Motor neuron (in vitro differentiated cells): ENCODE data around the gene BCL2L11. TPM values are rescaled to one million over a fixed set of nuclear protein-coding genes. Genes with fewer than 3 reads are reported as not detected.

Experiments
- ATAC-seq, 8 experiments: fragments of 200-7000 bp; cut with Tn5 transposase; replicated peaks in 6 of 8; 2 replicates each; pipeline ENCODE4 v1.8.0; 2021; ENCODE audit warnings: mild to moderate bottlenecking in 8 of 8, moderate library complexity in 8 of 8
- H3K27ac ChIP-seq, 2 donors: fragments of 250-450 bp; sonication (Bioruptor Pico); 2 replicates each; pipeline ENCODE4 v1.9.0; 2021; ENCODE audit warnings: antibody characterized with exemption in 2 of 2, mild to moderate bottlenecking in 2 of 2, moderate library complexity in 1 of 2
- H3K4me1 ChIP-seq, 2 donors: fragments of 250-450 bp; sonication (Bioruptor Pico); replicated peaks in 1 of 2; 2 replicates each; pipeline ENCODE4 v1.6.1; 2021; ENCODE audit warnings: antibody characterized with exemption in 2 of 2, mild to moderate bottlenecking in 2 of 2, moderate library complexity in 1 of 2
- H3K4me3 ChIP-seq, 5 donors: fragments of 250-450 bp; sonication (Bioruptor Pico); 2 replicates each; pipeline ENCODE4 v1.9.0; 2021; ENCODE audit warnings: antibody characterized with exemption in 5 of 5, mild to moderate bottlenecking in 5 of 5, moderate library complexity in 4 of 5
- WGBS, 10 experiments: fragments of 450-650 bp; shearing (Covaris generic); methylation state at CpG; one replicate each; pipeline ENCODE4 v1.0.0; 2022; 5-methylcytosine and 5-hydroxymethylcytosine counted together
- in situ Hi-C, 9 experiments: fragments of 400-800 bp; cut with MboI; loops; one replicate each; pipeline ENCODE4 v1.15.0; 2021; ENCODE audit warnings: low sequenced_read_pairs in 9 of 9, low pct_unique_long_range_greater_than_20kb in 2 of 9; ENCODE audit not compliant: unreplicated experiment in 9 of 9
- total RNA-seq, 8 experiments: library from RNA; unstranded; fragments of 300-600 nt; gene quantifications; 2 replicates each; pipeline versions ENCODE4 v1.2.3 to v1.2.4, GENCODE V29; 2022

BCL2L11 gene
- total RNA-seq, 8 experiments from 2014 or later = 2.4 to 13.1 (median 7.3) TPM

- H3K4me1 ChIP-seq = peaks cover 2 to 17% of the 10 kb centered on the region in 2 donors
- peak overlapping the region; percentile 57 to 86 (median 64) for H3K4me3 ChIP-seq
- no peak overlapping the region for H3K27ac ChIP-seq
- ATAC-seq = no peak
- WGBS, 10 experiments = 4 to 30% (median 8%) methylated on average over 2 to 14 of the region's 27 CpGs; no CpG with 5 or more reads in 6 of the 10 experiments
- in situ Hi-C loops = loop anchor here in 3 of 9 experiments (10.0 to 25.0 kb wide), 2 partner anchors 305 to 592 kb away; no protein-coding TSS in a partner anchor
These were observed 877 bp upstream of the BCL2L11 start for GRCh38 chr2:111119822-111120252.

DNA sequence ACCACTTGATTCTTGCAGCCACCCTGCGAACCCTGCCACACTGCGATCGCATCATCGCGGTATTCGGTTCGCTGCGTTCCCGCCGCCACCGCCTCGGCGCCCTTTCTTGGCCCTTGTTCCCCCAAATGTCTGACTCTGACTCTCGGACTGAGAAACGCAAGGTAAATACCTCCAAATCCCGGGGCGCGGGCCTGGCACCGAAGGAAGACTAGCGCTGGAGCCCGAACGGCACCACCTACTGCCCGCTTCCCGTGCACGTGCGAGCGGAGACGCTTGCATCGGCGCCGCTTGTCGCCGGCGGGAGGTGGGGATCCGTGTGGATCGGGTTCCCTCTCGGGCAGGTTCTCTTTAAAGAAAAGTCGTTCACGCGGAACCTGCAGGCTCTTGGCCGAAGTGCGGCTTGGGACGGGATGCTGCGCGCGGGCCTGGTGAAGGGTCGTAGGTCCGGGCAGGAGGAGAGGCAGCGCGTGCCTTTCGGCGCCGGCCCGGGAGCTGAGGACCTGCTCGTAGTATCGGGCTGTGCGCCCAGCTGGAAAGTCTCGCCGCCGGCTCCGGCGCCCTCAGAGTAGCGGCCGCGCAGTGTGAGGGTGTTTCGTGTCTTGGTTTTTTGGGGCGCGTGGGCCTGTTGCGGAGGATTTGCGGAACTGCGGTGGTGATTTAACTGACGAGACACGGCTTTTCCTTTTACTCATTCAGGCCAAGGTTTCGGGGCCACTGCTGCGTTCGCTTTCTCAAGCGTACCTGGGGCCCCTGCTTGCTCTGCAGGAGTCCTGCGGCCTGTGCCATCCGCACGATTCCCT lies 514 bp downstream of the BCL2L11 start:
- in situ Hi-C loops = loop anchor here in 3 of 9 experiments (25.0 kb wide), 1 partner anchor 591 kb away; no protein-coding TSS in a partner anchor
- 0 to 5% (median 1%) methylated on average over 1 to 27 of the region's 80 CpGs; no CpG with 5 or more reads in 2 of the 10 experiments for WGBS, 10 experiments
- H3K4me3 ChIP-seq = peak overlapping the region; percentile 57 to 86 (median 64)
- H3K27ac ChIP-seq = no peak overlapping the region
- peaks cover 2 to 17% of the 10 kb centered on the region in 2 donors for H3K4me1 ChIP-seq
- ATAC-seq = peak in 4 of 8 experiments; percentile 0 to 2 (median 1)

- Histone ChIP-seq H3K4me3 (peak overlapping the region; percentile 57 to 86 (median 64)), H3K27ac (no peak overlapping the region), H3K4me1 (peaks cover 2 to 17% of the 10 kb centered on the region in 2 donors)
- in situ Hi-C loops = loop anchor here in 3 of 9 experiments (25.0 kb wide), 1 partner anchor 590 kb away; no protein-coding TSS in a partner anchor
- WGBS, 10 experiments = 0% methylated on average over 1 to 9 of the region's 93 CpGs; no CpG with 5 or more reads in 7 of the 10 experiments
- ATAC-seq = peak; percentile 57 to 67 (median 62)
These were observed 1.3 kb downstream of the BCL2L11 start for GRCh38 chr2:111121828-111122630.

DNA sequence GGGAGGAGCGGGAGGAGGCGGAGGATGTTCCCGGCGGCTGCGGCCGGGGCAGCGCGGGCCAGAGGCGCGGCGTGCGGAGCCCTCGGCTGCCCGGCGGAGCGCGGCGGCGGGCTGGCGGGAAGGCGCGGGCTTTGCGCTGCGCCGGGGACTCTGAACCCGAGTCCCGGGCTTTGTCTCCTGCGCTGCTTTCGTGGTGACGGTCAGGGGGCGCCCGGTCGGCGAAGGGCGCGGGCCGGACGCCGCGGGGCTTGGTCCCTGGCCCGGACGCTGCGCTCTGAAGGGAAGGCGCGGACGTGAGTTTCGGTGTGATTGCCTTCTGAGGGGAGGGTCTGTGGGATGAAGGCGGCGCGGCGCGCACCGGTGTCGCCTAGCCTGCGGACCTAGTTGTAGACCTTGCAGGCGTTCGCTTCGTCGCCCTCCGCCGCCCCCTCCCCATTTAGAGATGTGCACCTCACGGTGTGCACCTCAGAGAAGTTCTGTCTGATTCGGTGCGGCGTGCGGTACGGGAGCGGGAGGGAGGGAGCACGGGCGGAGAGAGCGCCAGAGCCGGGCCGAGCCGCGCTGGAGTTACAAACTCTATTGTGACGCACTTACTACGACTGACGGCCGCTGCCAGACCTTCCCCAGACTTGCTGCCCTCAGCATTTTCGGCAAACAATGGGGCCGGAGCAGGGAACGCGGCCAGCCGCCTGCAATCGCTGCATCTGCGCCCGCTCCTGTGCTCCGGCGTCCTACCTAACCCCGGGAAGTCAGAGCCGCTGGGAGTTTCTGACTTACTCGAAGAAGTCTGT lies 2.1 kb downstream of the BCL2L11 start:
- peak overlapping the region; percentile 57 to 86 (median 64) for H3K4me3 ChIP-seq
- peak; percentile 5 to 36 (median 12) for ATAC-seq
- in situ Hi-C loops = loop anchor here in 3 of 9 experiments (25.0 kb wide), 1 partner anchor 589 kb away; no protein-coding TSS in a partner anchor
- peaks cover 6 to 10% of the 10 kb centered on the region in 2 donors for H3K4me1 ChIP-seq
- WGBS, 10 experiments = 0 to 17% (median 0%) methylated on average over 1 to 15 of the region's 92 CpGs; no CpG with 5 or more reads in 4 of the 10 experiments
- peak overlapping the region; percentile 49 to 55 for H3K27ac ChIP-seq

GRCh38 chr2:111123751-111124150 lies 3.0 kb downstream of the BCL2L11 start:
- H3K4me3 ChIP-seq = peak overlapping the region; percentile 57 to 86 (median 64)
- H3K4me1 ChIP-seq = peaks cover 2 to 6% of the 10 kb centered on the region in 2 donors
- H3K27ac ChIP-seq = no peak overlapping the region
- ATAC-seq = no peak
- in situ Hi-C loops = loop anchor here in 3 of 9 experiments (25.0 kb wide), 1 partner anchor 589 kb away; no protein-coding TSS in a partner anchor
- WGBS, 10 experiments = 30 to 100% (median 61%) methylated on average over 1 to 4 of the region's 7 CpGs; no CpG with 5 or more reads in 2 of the 10 experiments

DNA sequence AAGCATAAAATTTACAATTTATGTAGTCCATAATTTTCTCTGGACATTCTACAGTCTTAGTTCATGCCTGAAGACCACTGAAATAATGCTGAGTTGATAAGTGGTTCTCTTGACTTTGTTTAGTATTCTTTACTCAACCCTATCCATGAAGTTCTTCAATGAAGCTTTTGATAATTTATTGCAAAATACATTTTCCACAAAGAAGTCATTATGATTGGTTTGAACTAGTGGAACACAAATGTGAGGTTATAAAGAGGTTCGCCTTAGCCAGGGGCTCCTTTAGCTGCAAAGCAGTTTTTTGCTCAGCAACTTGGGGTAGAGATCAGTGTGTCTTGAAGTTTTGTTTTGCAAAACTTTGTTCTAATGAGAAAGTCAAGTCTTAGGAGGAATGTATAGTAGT lies 5.9 kb downstream of the BCL2L11 start:
- Histone ChIP-seq H3K4me3 (no peak overlapping the region), H3K4me1 (peaks cover 2 to 6% of the 10 kb centered on the region in 2 donors), H3K27ac (no peak overlapping the region)
- in situ Hi-C loops = no loop called here
- no peak for ATAC-seq
- 40 to 100% (median 100%) methylated on average over 1 of the region's 1 CpG; no CpG with 5 or more reads in 2 of the 10 experiments for WGBS, 10 experiments

DNA sequence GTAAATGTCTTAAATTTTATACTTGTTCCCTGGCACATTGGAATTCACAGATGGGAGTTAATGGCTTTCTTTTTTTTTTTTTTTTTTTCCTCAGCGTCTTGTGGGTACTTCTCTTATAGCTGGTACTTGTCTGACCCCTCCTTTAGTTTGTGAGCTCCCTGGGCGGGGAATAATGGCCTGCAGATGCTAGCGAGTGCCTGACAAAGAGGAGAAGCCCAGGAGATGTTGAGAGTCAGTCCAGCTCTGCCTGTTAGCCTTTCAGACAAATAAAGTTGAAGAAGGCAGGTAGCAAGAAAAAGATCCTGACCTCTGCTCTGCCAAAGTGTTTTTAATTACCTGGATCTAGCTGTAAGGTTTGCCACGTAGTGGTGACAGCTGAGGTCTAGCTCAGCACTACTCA lies 6.6 kb downstream of the BCL2L11 start:
- WGBS, 10 experiments = 21 to 80% (median 53%) methylated on average over 1 to 4 of the region's 4 CpGs; no CpG with 5 or more reads in 3 of the 10 experiments
- peaks cover 2 to 6% of the 10 kb centered on the region in 2 donors for H3K4me1 ChIP-seq
- in situ Hi-C loops = no loop called here
- no peak overlapping the region for H3K27ac ChIP-seq
- no peak overlapping the region for H3K4me3 ChIP-seq
- ATAC-seq = no peak

DNA sequence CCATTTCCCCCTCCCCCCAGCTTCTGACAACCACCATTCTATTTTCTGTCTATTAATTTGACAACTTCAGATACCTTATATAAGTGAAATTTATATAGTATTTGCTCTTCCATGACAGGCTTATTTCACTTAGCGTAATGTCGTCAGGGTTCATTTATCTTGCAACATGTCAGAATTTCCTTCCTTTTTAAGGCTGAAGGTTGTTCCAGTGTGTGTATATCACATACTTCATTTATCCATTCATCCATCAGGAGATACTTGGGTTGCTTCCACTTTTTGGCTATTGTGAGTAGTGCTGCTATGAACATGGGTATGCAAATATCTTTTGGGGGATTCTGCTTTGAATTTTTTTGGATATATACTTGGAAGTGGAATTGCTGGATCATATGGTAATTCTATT lies 7.4 kb downstream of the BCL2L11 start:
- 89 to 100% (median 100%) methylated on average over 1 to 2 of the region's 2 CpGs; no CpG with 5 or more reads in 2 of the 10 experiments for WGBS, 10 experiments
- H3K4me1 ChIP-seq = peaks cover 2 to 6% of the 10 kb centered on the region in 2 donors
- H3K4me3 ChIP-seq = no peak overlapping the region
- no peak overlapping the region for H3K27ac ChIP-seq
- no peak for ATAC-seq
- in situ Hi-C loops = no loop called here

DNA sequence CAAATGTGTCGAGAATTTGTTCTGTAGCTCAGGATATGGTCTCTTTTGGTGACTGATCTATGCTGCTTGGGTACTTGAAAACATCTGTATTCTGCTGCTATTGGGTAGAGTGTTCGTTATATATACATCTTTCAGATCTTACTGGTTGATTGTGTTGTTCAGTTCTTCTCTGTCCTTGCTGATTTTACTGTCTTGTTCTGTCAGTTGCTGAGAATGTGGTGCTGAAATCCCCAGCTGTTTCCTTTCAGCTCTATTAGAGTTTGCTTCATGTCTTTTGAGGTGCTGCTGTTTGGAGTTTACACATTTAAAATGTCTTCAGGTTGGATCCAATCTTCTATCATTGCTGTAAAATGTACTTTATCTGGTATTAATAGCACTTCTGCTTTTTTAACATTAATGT lies 12.9 kb downstream of the BCL2L11 start:
- no peak for ATAC-seq
- in situ Hi-C loops = no loop called here
- Histone ChIP-seq H3K4me3 (no peak overlapping the region), H3K27ac (no peak overlapping the region), H3K4me1 (no peaks in the 10 kb centered on the region)
- WGBS, 10 experiments = 17 to 100% (median 94%) methylated on average over 1 to 2 of the region's 2 CpGs; no CpG with 5 or more reads in 1 of the 10 experiments

DNA sequence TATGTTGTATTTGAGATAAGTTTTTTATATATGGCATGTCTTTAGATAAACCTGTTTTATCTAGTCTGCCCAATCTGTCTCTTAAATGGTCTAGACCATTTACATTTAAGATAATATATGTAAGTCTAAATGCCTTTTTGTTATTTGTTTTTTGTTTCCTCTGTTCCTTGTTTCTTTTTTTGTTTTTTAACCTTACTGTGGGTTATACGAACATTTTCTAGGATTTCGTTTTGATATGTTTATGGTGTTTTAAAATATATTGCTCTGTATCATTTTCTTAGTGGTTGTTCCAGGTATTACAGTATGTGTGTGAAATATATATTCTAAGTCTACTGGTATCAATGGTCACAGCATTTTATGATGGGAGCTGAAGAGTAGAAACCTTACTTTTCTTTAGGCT lies 13.3 kb downstream of the BCL2L11 start:
- Histone ChIP-seq H3K4me3 (no peak overlapping the region), H3K27ac (no peak overlapping the region), H3K4me1 (no peaks in the 10 kb centered on the region)
- WGBS, 10 experiments = 85 to 100% (median 94%) methylated on average over 1 to 2 of the region's 2 CpGs; no CpG with 5 or more reads in 1 of the 10 experiments
- in situ Hi-C loops = no loop called here
- ATAC-seq = no peak

- in situ Hi-C loops = no loop called here
- WGBS, 10 experiments = 67 to 100% (median 90%) methylated on average over 1 of the region's 3 CpGs; no CpG with 5 or more reads in 6 of the 10 experiments
- ATAC-seq = no peak
These were observed 14.7 kb downstream of the BCL2L11 start for GRCh38 chr2:111135237-111135909.

More at GRCh38 chr2:111135237-111135909, 14.7 kb downstream of the BCL2L11 start:
- H3K27ac ChIP-seq = no peak overlapping the region
- no peaks in the 10 kb centered on the region for H3K4me1 ChIP-seq
- H3K4me3 ChIP-seq = no peak overlapping the region
